Chondrocyte (in vitro differentiated cells): Measurements from ENCODE around the gene MSH3. TPM values are rescaled to one million over a fixed set of nuclear protein-coding genes. Genes with fewer than 3 reads are reported as not detected.

Experiments used
- DNase-seq: peaks from one replicate; pipeline ENCODE4 v3.0.0; 2021; ENCODE audit warnings: mixed read lengths, low spot score
- H3K27ac Mint-ChIP-seq: one replicate; pipeline ENCODE4 v1.8.0; 2021; ENCODE audit warnings: mild to moderate bottlenecking, moderate library complexity, mixed read lengths; ENCODE audit not compliant: unreplicated experiment
- H3K27me3 Mint-ChIP-seq: 2 replicates; pipeline ENCODE4 v1.8.0; 2021; ENCODE audit warnings: low read depth, mixed read lengths
- H3K36me3 Mint-ChIP-seq: 2 replicates; pipeline ENCODE4 v1.8.0; 2021; ENCODE audit warnings: low read depth, mixed read lengths
- H3K4me1 Mint-ChIP-seq: 2 replicates; pipeline ENCODE4 v1.8.0; 2021; ENCODE audit warnings: low read depth, mild to moderate bottlenecking, mixed read lengths
- H3K4me3 Mint-ChIP-seq: one replicate; pipeline ENCODE4 v1.8.0; 2021; ENCODE audit warnings: mild to moderate bottlenecking, moderate library complexity, mixed read lengths; ENCODE audit not compliant: unreplicated experiment
- H3K9me3 Mint-ChIP-seq: 2 replicates; pipeline ENCODE4 v1.8.0; 2021; ENCODE audit warnings: low read depth, mixed read lengths
- total RNA-seq: library from RNA; stranded (reverse); gene quantifications from 3 replicates; pipeline ENCODE4 v1.2.1, GENCODE V29; 2021
- TF ChIP-seq, protein P1 (sequence below): fragments of 200-600 bp; sonication (generic); IDR thresholded peaks from 2 replicates; pipeline ENCODE4 v1.5.0; 2021; ENCODE audit warnings: antibody characterized with exemption, mild to moderate bottlenecking, moderate library complexity

The MSH3 gene
- total RNA-seq, 1 donor from 2014 or later = 11.9 TPM

DNA sequence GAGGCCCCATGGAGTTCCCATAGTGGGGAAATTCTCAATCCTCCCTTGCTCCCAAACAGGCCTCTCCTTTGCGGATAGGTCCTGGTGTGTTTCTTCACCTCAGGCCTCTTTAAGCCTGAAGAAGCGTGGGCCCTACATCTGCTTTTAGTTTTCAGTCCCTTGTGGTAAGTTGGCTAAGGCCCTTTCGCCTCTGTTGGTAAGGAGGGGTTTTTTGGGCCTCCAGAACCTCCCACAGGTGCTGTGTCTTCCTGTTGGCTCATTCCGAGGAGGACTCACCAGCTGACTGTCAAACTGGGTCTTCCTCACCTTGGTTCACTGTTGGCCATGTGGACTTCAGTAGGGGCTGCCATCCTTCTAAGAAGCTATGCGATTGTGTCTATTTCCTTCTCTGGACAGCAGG, 56.8 kb downstream of the MSH3 start:
- no peak overlapping the region for H3K4me3 Mint-ChIP-seq

DNA sequence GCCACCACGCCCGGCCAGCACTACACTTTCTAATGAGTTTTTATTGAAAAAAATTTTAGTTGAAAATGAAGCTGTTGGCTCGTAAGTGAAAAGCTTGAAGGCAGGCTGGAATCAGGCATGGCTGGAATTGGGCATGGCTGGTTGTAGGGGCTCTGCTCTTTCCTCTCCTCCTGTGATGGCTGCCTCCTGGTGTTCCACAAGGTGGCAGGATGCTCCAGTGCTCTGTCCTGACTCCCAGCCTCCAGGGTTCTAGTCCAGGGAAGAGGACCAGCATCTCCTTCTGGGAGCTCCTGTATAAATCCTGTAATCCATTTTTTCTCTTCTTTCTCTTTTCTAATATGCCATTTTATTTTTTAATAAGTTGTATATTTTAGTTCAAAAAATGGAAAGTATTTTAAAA, 57.5 kb downstream of the MSH3 start:
- no peak for DNase-seq
- TF ChIP-seq, protein P1, sequence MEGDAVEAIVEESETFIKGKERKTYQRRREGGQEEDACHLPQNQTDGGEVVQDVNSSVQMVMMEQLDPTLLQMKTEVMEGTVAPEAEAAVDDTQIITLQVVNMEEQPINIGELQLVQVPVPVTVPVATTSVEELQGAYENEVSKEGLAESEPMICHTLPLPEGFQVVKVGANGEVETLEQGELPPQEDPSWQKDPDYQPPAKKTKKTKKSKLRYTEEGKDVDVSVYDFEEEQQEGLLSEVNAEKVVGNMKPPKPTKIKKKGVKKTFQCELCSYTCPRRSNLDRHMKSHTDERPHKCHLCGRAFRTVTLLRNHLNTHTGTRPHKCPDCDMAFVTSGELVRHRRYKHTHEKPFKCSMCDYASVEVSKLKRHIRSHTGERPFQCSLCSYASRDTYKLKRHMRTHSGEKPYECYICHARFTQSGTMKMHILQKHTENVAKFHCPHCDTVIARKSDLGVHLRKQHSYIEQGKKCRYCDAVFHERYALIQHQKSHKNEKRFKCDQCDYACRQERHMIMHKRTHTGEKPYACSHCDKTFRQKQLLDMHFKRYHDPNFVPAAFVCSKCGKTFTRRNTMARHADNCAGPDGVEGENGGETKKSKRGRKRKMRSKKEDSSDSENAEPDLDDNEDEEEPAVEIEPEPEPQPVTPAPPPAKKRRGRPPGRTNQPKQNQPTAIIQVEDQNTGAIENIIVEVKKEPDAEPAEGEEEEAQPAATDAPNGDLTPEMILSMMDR = peak; percentile 73
- Mint-ChIP-seq H3K27me3 (no peaks in the 10 kb centered on the region), H3K4me3 (no peak overlapping the region), H3K4me1 (peaks cover 10% of the 10 kb centered on the region), H3K27ac (peak overlapping the region; percentile 17), H3K36me3 (peaks cover 8% of the 10 kb centered on the region), H3K9me3 (no peaks in the 10 kb centered on the region)

More for the DNA sequence above, 56.8 kb downstream of the MSH3 start:
- Mint-ChIP-seq H3K36me3 (peaks cover 8% of the 10 kb centered on the region), H3K4me1 (peaks cover 12% of the 10 kb centered on the region), H3K27ac (no peak overlapping the region), H3K27me3 (no peaks in the 10 kb centered on the region), H3K9me3 (no peaks in the 10 kb centered on the region)
- no peak for DNase-seq
- TF ChIP-seq, protein P1 = no peak

DNA sequence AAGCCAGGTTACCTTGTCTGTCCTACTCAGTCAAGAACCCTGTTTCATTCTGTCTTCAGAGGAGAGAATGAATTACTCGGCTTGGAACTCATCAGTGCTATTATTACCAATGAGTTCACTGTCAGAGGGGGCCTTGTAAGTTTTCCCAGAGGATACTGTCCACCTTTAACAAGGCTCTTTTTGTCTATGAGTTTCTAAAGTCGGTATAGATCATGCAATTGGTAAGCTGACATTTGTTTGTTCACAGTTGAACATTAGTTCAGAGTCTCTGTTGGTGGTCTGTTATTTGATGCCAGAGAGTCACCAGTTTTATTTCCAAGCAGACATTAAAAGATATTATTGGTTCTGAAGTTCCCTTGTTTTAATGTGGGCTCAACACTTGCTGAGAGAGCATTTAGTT, 58.5 kb downstream of the MSH3 start:
- DNase-seq = no peak
- no peak overlapping the region for H3K4me3 Mint-ChIP-seq
- peaks cover 2% of the 10 kb centered on the region for H3K4me1 Mint-ChIP-seq
- TF ChIP-seq, protein P1 = no peak
- peaks cover 8% of the 10 kb centered on the region for H3K36me3 Mint-ChIP-seq
- no peaks in the 10 kb centered on the region for H3K9me3 Mint-ChIP-seq
- H3K27ac Mint-ChIP-seq = no peak overlapping the region
- H3K27me3 Mint-ChIP-seq = no peaks in the 10 kb centered on the region

DNA sequence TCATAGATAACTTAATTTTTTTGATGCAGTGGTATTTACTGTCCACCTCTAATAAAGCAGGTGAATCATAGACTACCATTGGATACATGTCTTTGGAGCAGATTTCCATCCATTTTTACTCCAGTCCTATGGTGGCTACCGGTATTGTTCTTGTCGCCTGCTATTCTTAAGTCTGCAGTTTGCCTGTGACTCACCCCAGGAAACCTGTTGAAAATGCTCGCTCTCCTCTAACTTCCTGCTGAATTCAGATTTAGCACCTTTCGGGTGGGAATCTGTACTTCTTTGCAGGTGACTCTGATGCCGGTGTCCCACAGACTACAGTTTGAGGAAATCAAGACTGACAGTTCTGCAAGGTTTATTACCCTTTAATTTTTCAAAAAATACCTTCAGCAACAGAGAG, 59.2 kb downstream of the MSH3 start:
- no peak for DNase-seq
- Mint-ChIP-seq H3K4me3 (no peak overlapping the region), H3K27me3 (no peaks in the 10 kb centered on the region), H3K9me3 (no peaks in the 10 kb centered on the region), H3K27ac (no peak overlapping the region), H3K36me3 (peaks cover 11% of the 10 kb centered on the region), H3K4me1 (no peaks in the 10 kb centered on the region)
- TF ChIP-seq, protein P1 = no peak

DNA sequence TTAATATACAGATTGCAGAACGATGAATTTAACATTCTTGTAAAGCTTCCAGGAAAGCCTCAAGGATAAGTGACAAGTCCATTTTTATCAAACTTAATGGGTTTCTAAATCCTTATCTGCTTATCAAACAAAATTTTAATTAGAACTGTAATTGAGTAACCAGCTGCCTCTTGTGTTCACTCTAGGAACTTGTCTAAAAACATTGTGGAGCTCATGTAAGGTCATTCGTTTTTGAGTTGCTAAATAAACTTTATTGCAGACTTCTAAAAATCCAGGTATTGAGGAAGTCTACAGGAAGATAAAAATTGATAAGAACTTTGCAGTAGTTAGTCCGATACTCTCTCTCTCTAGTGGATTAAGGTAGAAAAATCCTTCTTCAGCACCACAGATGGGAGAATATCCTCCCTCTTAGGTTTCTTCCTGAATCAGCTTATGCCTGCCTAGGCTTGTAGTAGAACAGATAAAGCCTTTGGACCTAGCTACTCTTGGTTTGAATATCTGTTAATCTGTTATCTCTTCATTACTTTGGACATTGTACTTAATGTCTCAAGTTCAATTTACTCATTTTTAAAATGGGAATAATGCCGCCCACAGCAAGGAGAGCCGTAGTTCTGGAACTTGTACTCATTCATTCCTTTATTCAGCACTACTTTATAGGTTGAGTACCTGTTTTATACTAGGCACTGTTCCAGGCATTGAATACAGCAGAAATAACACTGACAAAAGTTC, 60.3 kb downstream of the MSH3 start:
- peaks cover 13% of the 10 kb centered on the region for H3K36me3 Mint-ChIP-seq
- H3K9me3 Mint-ChIP-seq = peaks cover 3% of the 10 kb centered on the region
- no peak overlapping the region for H3K4me3 Mint-ChIP-seq
- no peak overlapping the region for H3K27ac Mint-ChIP-seq
- DNase-seq = no peak
- H3K27me3 Mint-ChIP-seq = no peaks in the 10 kb centered on the region
- H3K4me1 Mint-ChIP-seq = no peaks in the 10 kb centered on the region
- TF ChIP-seq, protein P1 = no peak
